Ectodermal cell (in vitro differentiated cells): ENCODE measurements around the gene GPR17.

Source experiments
- H3K27ac ChIP-seq: 2 replicates; pipeline ENCODE4 v1.7.0; 2013; ENCODE audit warnings: mild to moderate bottlenecking, low read depth, low read length; ENCODE audit not compliant: insufficient read depth, poor library complexity, severe bottlenecking
- H3K27me3 ChIP-seq: 2 replicates; pipeline ENCODE4 v1.7.0; 2013; ENCODE audit warnings: mild to moderate bottlenecking, low read length; ENCODE audit not compliant: insufficient read depth, control insufficient read depth, poor library complexity, severe bottlenecking
- H3K36me3 ChIP-seq: one replicate; pipeline ENCODE4 v1.7.0; 2013; ENCODE audit warnings: low read length; ENCODE audit not compliant: control insufficient read depth, insufficient read depth
- H3K4me1 ChIP-seq: one replicate; pipeline ENCODE4 v1.7.0; 2013; ENCODE audit warnings: low read length; ENCODE audit not compliant: control insufficient read depth, insufficient read depth
- H3K4me3 ChIP-seq: 2 replicates; pipeline ENCODE4 v1.7.0; 2013; ENCODE audit warnings: low read depth, low read length, control low read depth; ENCODE audit not compliant: insufficient read depth
- H3K9me3 ChIP-seq: 2 replicates; pipeline ENCODE4 v1.7.0; 2013; ENCODE audit warnings: mild to moderate bottlenecking, low read length, moderate library complexity; ENCODE audit not compliant: control insufficient read depth
- WGBS, 2 experiments: methylation state at CpG; one replicate each; pipeline ENCODE4 v1.1.7; 2013; ENCODE audit warnings: missing lambda C conversion rate in 2 of 2; 5-methylcytosine and 5-hydroxymethylcytosine counted together

The GPR17 gene

DNA sequence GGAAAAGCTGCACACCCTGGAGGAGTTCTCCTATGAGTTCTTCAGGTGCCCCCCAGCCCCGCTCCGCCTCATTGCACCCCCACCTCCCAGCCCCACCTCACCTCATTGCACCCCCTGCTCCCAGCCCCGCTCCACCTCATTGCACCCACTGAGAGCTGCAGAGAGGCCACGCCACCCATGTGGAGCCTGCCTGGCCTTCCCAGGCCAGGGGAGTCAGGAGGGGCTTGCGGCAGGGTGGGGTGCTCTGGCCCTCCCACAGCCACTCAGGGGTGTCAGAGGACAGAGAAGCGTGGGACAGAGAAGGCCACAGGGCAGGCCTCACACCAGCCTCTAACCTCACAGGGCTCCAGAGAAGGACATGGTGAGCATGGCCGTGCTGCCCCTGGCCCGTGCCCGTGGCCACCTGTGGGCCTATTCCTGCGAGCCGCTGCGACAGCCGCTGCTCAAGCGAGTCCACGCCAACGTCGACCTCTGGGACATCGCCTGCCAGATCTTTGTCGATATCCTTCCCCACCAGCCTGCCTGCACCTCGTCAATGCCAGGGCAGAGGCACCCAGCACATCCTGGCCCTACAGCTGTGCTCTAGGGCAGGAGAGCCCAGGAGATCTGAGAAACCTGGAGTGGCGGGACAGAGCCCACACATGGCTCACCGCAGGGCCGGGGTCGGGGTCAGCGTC is 15.0 kb upstream of the GPR17 start:
- WGBS, 2 experiments, result 94% methylated on average over 25 of the region's 25 CpGs

GRCh38 chr2:127631541-127631996 is 14.4 kb upstream of the GPR17 start:
- Histone ChIP-seq H3K9me3 (no peaks in the 10 kb centered on the region), H3K27me3 (no peaks in the 10 kb centered on the region), H3K27ac (no peak overlapping the region), H3K4me3 (no peak overlapping the region), H3K36me3 (no peaks in the 10 kb centered on the region), H3K4me1 (no peaks in the 10 kb centered on the region)
- 88 to 89% methylated on average over 16 of the region's 16 CpGs for WGBS, 2 experiments

More for the DNA sequence above, 15.0 kb upstream of the GPR17 start:
- Histone ChIP-seq H3K4me3 (no peak overlapping the region), H3K36me3 (no peaks in the 10 kb centered on the region), H3K9me3 (no peaks in the 10 kb centered on the region), H3K27ac (no peak overlapping the region), H3K4me1 (no peaks in the 10 kb centered on the region), H3K27me3 (no peaks in the 10 kb centered on the region)

GRCh38 chr2:127631997-127632581 is 13.9 kb upstream of the GPR17 start:
- Histone ChIP-seq H3K4me1 (no peaks in the 10 kb centered on the region), H3K36me3 (no peaks in the 10 kb centered on the region), H3K4me3 (no peak overlapping the region), H3K9me3 (no peaks in the 10 kb centered on the region), H3K27me3 (no peaks in the 10 kb centered on the region), H3K27ac (no peak overlapping the region)
- 82% methylated on average over 17 of the region's 17 CpGs for WGBS, 2 experiments

DNA sequence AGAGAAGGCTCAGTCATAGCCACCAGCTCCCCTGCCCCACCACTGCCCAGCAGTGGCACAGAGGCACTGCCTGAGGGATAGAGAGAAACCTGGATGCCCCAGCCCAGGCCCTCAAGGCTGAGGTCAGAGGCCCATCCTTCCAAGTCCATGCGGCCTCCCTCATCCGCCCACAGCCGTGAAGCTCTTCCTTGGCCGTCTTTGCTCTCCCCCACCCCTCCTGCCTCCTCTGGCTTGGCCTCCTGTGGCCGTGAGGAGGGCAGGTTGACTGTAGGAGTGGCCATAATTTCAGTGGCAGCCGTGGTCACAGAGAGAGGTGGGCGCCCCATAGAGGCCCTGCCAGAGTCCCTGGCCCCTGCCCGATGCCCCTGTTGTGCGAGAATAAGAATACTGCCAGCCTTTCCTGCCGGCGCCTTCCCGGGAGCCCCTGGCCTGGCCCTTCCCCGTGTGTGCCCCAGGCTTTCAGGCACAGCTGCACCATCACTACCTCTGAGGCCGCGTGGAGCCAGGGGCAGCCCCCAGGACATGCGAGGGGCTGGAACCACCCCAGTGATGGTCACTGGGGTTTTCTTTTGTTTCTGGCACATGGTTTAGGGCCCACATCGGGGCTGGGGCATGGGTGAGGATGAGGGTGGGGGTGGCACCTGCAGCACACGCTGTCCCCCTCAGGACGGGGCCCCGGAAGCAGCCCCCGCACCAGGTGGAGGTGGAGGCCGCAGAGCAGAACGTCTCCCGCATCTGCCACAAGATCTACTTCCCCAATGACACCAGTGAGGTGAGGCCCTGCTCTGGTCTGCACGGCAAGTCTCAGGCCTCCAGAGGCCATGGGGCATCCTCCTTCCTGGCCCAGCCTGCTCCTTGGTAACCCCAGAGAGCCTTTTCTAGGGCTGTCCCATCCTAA is 13.1 kb upstream of the GPR17 start:
- Histone ChIP-seq H3K27me3 (no peaks in the 10 kb centered on the region), H3K36me3 (no peaks in the 10 kb centered on the region), H3K27ac (no peak overlapping the region), H3K4me3 (no peak overlapping the region), H3K9me3 (no peaks in the 10 kb centered on the region), H3K4me1 (peaks cover 7% of the 10 kb centered on the region)
- WGBS, 2 experiments, result 92 to 93% methylated on average over 25 of the region's 25 CpGs

GRCh38 chr2:127633556-127634065 is 12.3 kb upstream of the GPR17 start:
- 93% methylated on average over 9 of the region's 9 CpGs for WGBS, 2 experiments
- Histone ChIP-seq H3K36me3 (no peaks in the 10 kb centered on the region), H3K27ac (no peak overlapping the region), H3K9me3 (no peaks in the 10 kb centered on the region), H3K4me3 (no peak overlapping the region), H3K27me3 (no peaks in the 10 kb centered on the region), H3K4me1 (peaks cover 11% of the 10 kb centered on the region)

DNA sequence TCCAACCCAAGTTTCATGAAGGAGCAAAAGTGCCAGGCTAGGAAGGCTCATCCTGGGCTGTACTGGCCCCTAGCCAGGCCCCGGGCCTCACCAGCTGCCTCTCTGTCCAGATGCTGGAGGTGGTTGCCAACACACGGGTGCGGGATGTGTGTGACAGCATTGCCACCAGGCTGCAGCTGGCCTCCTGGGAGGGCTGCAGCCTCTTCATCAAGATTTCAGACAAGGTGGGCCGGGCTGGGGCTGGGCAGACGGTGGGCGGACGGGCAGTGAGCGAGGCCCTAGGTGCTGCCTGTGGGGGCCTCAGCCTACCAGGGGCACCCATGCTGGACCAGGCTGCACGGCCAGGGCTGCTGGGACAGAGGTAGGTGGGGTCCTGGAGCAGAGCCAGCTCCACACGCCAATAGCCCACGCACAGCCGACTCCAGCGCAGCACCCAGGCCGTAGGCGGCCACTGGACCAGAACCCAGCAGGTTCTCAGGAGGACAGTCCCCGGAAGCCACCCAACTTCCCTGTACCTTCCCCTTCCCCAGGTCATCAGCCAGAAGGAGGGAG is 11.8 kb upstream of the GPR17 start:
- no peak overlapping the region for H3K27ac ChIP-seq
- peaks cover 11% of the 10 kb centered on the region for H3K4me1 ChIP-seq
- 93 to 96% methylated on average over 16 of the region's 16 CpGs for WGBS, 2 experiments
- H3K27me3 ChIP-seq, result no peaks in the 10 kb centered on the region
- H3K9me3 ChIP-seq, result no peaks in the 10 kb centered on the region
- H3K36me3 ChIP-seq, result no peaks in the 10 kb centered on the region
- no peak overlapping the region for H3K4me3 ChIP-seq

DNA sequence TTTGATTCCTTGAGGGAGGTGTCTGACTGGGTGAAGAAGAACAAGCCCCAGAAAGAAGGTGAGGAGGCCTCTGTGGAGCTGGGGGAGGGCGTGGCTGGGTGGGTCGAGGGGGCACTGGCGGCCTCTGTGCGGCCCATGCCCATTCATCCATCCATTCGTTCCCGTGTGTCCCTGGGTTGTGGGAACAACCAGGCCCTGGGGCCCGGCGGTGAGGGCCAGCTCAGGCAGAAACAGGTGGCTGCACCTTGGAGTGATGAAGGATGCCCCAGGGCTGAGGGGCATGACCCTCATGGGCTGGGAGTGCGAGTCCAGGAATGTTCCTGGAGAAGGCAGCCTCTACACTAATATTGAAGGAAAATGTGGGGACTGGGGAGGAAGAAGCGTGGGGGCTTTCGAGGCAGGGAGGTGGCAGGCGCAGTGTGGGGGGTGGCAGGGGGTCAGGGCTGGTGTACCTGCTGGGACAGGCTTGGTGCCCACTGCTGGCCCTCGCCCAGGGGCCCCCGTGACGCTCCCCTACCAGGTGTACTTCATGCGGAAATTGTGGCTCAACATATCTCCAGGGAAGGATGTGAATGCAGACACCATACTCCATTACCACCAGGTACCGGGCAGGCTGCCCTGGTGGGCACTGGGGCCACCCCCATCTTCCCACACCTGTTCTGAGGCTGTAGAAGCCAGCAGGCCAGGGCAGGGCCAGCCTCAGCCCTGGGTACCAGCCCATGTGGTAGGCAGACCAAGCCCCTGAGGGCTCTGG is 11.2 kb upstream of the GPR17 start:
- Histone ChIP-seq H3K4me3 (no peak overlapping the region), H3K27ac (no peak overlapping the region), H3K9me3 (no peaks in the 10 kb centered on the region), H3K4me1 (peaks cover 11% of the 10 kb centered on the region), H3K27me3 (no peaks in the 10 kb centered on the region), H3K36me3 (no peaks in the 10 kb centered on the region)
- WGBS, 2 experiments, result 95 to 96% methylated on average over 17 of the region's 17 CpGs

DNA sequence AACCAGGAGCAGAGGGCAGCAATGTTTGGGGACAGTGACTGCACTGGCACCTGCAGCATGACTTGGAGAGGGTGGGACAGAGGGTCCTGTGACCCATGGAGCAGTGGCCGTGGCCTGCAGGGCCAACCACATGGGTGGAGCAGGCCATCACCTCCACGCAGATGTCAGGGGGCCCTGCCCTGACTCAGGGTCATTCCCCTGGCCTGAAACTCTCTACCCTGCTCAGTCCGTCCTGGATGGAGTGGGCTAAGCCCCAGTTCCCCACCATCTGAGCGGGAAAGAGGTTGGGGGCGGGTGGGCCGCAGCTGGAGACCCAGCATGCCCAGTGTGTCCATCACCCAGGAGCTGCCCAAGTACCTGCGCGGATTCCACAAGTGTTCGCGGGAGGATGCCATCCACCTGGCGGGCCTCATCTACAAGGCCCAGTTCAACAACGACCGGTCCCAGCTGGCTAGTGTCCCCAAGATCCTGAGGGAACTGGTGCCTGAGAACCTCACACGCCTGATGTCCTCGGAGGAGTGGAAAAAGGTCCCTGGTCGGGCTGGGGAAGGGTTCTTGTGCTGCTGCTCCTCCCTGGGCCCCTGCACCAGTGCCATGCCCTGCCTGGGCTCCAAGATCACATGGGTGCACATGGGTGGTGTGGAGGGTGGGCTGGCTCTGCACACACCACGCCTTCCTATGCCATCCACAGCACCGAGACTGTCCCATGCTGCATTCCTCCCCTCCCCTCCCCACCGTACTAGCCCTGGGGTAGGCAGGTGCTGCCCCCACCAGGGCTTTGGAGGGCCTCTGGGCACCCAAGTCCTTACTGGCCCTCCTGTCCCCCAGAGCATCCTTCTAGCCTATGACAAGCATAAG is 10.3 kb upstream of the GPR17 start:
- H3K27me3 ChIP-seq, result no peaks in the 10 kb centered on the region
- peaks cover 11% of the 10 kb centered on the region for H3K4me1 ChIP-seq
- WGBS, 2 experiments, result 92 to 93% methylated on average over 18 to 19 of the region's 19 CpGs
- no peak overlapping the region for H3K4me3 ChIP-seq
- no peaks in the 10 kb centered on the region for H3K36me3 ChIP-seq
- no peak overlapping the region for H3K27ac ChIP-seq
- H3K9me3 ChIP-seq, result no peaks in the 10 kb centered on the region
